ENCODE measurements around the gene RNF13.

- TF ChIP-seq, protein P1, sequence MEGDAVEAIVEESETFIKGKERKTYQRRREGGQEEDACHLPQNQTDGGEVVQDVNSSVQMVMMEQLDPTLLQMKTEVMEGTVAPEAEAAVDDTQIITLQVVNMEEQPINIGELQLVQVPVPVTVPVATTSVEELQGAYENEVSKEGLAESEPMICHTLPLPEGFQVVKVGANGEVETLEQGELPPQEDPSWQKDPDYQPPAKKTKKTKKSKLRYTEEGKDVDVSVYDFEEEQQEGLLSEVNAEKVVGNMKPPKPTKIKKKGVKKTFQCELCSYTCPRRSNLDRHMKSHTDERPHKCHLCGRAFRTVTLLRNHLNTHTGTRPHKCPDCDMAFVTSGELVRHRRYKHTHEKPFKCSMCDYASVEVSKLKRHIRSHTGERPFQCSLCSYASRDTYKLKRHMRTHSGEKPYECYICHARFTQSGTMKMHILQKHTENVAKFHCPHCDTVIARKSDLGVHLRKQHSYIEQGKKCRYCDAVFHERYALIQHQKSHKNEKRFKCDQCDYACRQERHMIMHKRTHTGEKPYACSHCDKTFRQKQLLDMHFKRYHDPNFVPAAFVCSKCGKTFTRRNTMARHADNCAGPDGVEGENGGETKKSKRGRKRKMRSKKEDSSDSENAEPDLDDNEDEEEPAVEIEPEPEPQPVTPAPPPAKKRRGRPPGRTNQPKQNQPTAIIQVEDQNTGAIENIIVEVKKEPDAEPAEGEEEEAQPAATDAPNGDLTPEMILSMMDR (IDR thresholded peaks at IDR 0.05; ENCODE audit: low read length) = no peak
- TF ChIP-seq EZH2 (optimal IDR thresholded peaks at IDR 0.05; ENCODE audit: low read depth, low read length) = no peak
- no peak for TF ChIP-seq EZH2phosphoT487 (IDR thresholded peaks at IDR 0.05; ENCODE audit: low read length)
Measured at GRCh38 chr3:149828390-149828789, 15.4 kb downstream of the RNF13 start.

All from MM.1S (cell line).